GM23338 (cell line): Measurements from ENCODE around the gene TCERG1L. TPM values are rescaled to one million over a fixed set of nuclear protein-coding genes. Genes with fewer than 3 reads are reported as not detected.

ENCODE experiments used
- ATAC-seq: fragments of 200-7000 bp; cut with Tn5 transposase; 3 replicates; pipeline ENCODE4 v1.9.1; 2020
- DNase-seq: peaks from one replicate; pipeline ENCODE4 v3.0.0-alpha.2; 2015; ENCODE audit warnings: low spot score
- H2AFZ ChIP-seq: fragments of 200-600 bp; sonication (generic); 2 replicates; pipeline ENCODE4 v1.8.0; 2016; ENCODE audit warnings: antibody characterized with exemption, mild to moderate bottlenecking, moderate library complexity
- H3F3A ChIP-seq: fragments of 200-600 bp; sonication (generic); replicated peaks from 2 replicates; pipeline ENCODE4 v1.8.0; 2017; ENCODE audit warnings: antibody characterized with exemption, mixed run types, low read depth
- H3K27ac ChIP-seq: fragments of 200-600 bp; sonication (generic); 2 replicates; pipeline ENCODE4 v1.6.1; 2016; ENCODE audit warnings: low read depth
- H3K27me3 ChIP-seq: fragments of 200-600 bp; sonication (generic); 2 replicates; pipeline ENCODE4 v1.8.0; 2016; ENCODE audit warnings: mild to moderate bottlenecking, mixed run types, moderate library complexity; ENCODE audit not compliant: insufficient read depth
- H3K36me3 ChIP-seq: fragments of 200-600 bp; sonication (generic); 2 replicates; pipeline ENCODE4 v1.8.0; 2016; ENCODE audit warnings: mild to moderate bottlenecking; ENCODE audit not compliant: insufficient read depth
- H3K4me1 ChIP-seq: fragments of 200-600 bp; sonication (generic); 2 replicates; pipeline ENCODE4 v1.8.0; 2016; ENCODE audit warnings: mild to moderate bottlenecking, moderate library complexity; ENCODE audit not compliant: insufficient read depth
- H3K4me2 ChIP-seq: fragments of 200-600 bp; sonication (generic); 2 replicates; pipeline ENCODE4 v1.7.1; 2017; ENCODE audit warnings: mixed run types
- H3K4me3 ChIP-seq: fragments of 200-600 bp; sonication (generic); 2 replicates; pipeline ENCODE4 v1.6.1; 2016; ENCODE audit warnings: mixed run types
- H3K79me2 ChIP-seq: fragments of 200-600 bp; sonication (generic); replicated peaks from 2 replicates; pipeline ENCODE4 v1.8.0; 2017; ENCODE audit warnings: mild to moderate bottlenecking; ENCODE audit not compliant: insufficient read depth
- H3K9me2 ChIP-seq: fragments of 200-600 bp; sonication (generic); 2 replicates; pipeline ENCODE4 v1.8.0; 2017; ENCODE audit not compliant: insufficient read depth
- H4K20me1 ChIP-seq: fragments of 200-600 bp; sonication (generic); replicated peaks from 2 replicates; pipeline ENCODE4 v1.8.0; 2017; ENCODE audit warnings: mild to moderate bottlenecking; ENCODE audit not compliant: insufficient read depth
- H3K27ac Mint-ChIP-seq: 2 replicates; pipeline ENCODE4 v1.8.0; 2020; ENCODE audit warnings: inconsistent platforms, mild to moderate bottlenecking, moderate library complexity, mixed read lengths
- H3K27me3 Mint-ChIP-seq: 3 replicates; pipeline ENCODE4 v1.8.0; 2022; ENCODE audit warnings: low read depth, mild to moderate bottlenecking, moderate library complexity, mixed read lengths, inconsistent platforms; ENCODE audit not compliant: insufficient read depth, poor library complexity
- H3K36me3 Mint-ChIP-seq: 3 replicates; pipeline ENCODE4 v1.8.0; 2021; ENCODE audit warnings: low read depth, mild to moderate bottlenecking, inconsistent platforms, moderate library complexity, mixed read lengths
- H3K4me1 Mint-ChIP-seq: 3 replicates; pipeline ENCODE4 v1.8.0; 2020; ENCODE audit warnings: mild to moderate bottlenecking, inconsistent platforms, mixed read lengths
- H3K4me3 Mint-ChIP-seq: 3 replicates; pipeline ENCODE4 v1.8.0; 2021; ENCODE audit warnings: moderate library complexity, mild to moderate bottlenecking, inconsistent platforms, mixed read lengths
- H3K9me3 Mint-ChIP-seq: 3 replicates; pipeline ENCODE4 v1.8.0; 2020; ENCODE audit warnings: moderate library complexity, mild to moderate bottlenecking, inconsistent platforms, mixed read lengths
- CREB1 ChIP-seq: fragments of 250-450 bp; sonication (Bioruptor Pico); IDR thresholded peaks from 2 replicates; pipeline ENCODE4 v1.5.0; 2020; ENCODE audit warnings: low read depth, mild to moderate bottlenecking, moderate library complexity
- CTCF ChIP-seq, 2 experiments: fragments of 200-600 bp in 1 of 2; sonication (generic) in 1 of 2; conservative IDR thresholded peaks; 2 replicates each; pipeline versions ENCODE4 v1.5.1 to v1.6.1; 2016 to 2017; ENCODE audit warnings: antibody characterized with exemption in 2 of 2, low read depth in 2 of 2, mild to moderate bottlenecking in 2 of 2, moderate library complexity in 1 of 2
- ETS1 ChIP-seq: IDR thresholded peaks from 2 replicates; pipeline ENCODE4 v1.6.1; 2016; ENCODE audit warnings: antibody characterized with exemption
- EZH2 ChIP-seq: fragments of 200-600 bp; sonication (generic); IDR thresholded peaks from one replicate; pipeline ENCODE4 v1.8.0; 2017; ENCODE audit warnings: antibody characterized with exemption, mild to moderate bottlenecking, low read depth; ENCODE audit not compliant: unreplicated experiment
- EZH2phosphoT487 ChIP-seq: fragments of 200-600 bp; sonication (generic); IDR thresholded peaks from one replicate; pipeline ENCODE4 v1.8.1; 2018; ENCODE audit warnings: antibody characterized with exemption; ENCODE audit not compliant: unreplicated experiment
- JUNB ChIP-seq: IDR thresholded peaks from one replicate; pipeline ENCODE4 v1.6.1; 2016; ENCODE audit warnings: antibody characterized with exemption; ENCODE audit not compliant: unreplicated experiment
- NANOG ChIP-seq: IDR thresholded peaks from 2 replicates; pipeline ENCODE4 v1.6.1; 2016; ENCODE audit warnings: antibody characterized with exemption, borderline replicate concordance
- POLR2AphosphoS5 ChIP-seq: IDR thresholded peaks from 2 replicates; pipeline ENCODE4 v1.6.1; 2016; ENCODE audit warnings: antibody characterized with exemption, low read depth
- REST ChIP-seq: IDR thresholded peaks from one replicate; pipeline ENCODE4 v1.6.1; 2018; ENCODE audit warnings: antibody characterized with exemption; ENCODE audit not compliant: unreplicated experiment
- STAT1 ChIP-seq: IDR thresholded peaks from one replicate; pipeline ENCODE4 v1.6.1; 2016; ENCODE audit warnings: antibody characterized with exemption; ENCODE audit not compliant: unreplicated experiment
- ZNF114 ChIP-seq: fragments of 250-450 bp; sonication (Bioruptor Pico); IDR thresholded peaks from 2 replicates; pipeline ENCODE4 v1.5.0; 2020; ENCODE audit warnings: mild to moderate bottlenecking, moderate library complexity
- ZNF331 ChIP-seq: fragments of 250-450 bp; sonication (Bioruptor Pico); IDR thresholded peaks from 2 replicates; pipeline ENCODE4 v1.5.0; 2020; ENCODE audit warnings: low read depth, mild to moderate bottlenecking, moderate library complexity
- polyA plus RNA-seq: library from polyadenylated mRNA; unstranded; fragments of >200 nt; fragmentation: Nextera tagmentation; extraction: Ambion mirVana; gene quantifications from 2 replicates; pipeline ENCODE4 v1.2.1, GENCODE V29; 2016
- total RNA-seq: library from RNA; depleted of rRNA; stranded (reverse); fragments of >200 nt; shearing (Covaris generic); gene quantifications from 2 replicates; pipeline ENCODE4 v1.2.3, GENCODE V29; 2014
- TF ChIP-seq, protein P1 (sequence below): fragments of 250-450 bp; sonication (Bioruptor Pico); IDR thresholded peaks from 2 replicates; pipeline ENCODE4 v1.5.0; 2020; ENCODE audit warnings: mild to moderate bottlenecking, moderate library complexity

Gene TCERG1L
- total and polyA plus RNA-seq, 2 experiments from 2014 or later: 3.9 to 5.5 TPM

DNA sequence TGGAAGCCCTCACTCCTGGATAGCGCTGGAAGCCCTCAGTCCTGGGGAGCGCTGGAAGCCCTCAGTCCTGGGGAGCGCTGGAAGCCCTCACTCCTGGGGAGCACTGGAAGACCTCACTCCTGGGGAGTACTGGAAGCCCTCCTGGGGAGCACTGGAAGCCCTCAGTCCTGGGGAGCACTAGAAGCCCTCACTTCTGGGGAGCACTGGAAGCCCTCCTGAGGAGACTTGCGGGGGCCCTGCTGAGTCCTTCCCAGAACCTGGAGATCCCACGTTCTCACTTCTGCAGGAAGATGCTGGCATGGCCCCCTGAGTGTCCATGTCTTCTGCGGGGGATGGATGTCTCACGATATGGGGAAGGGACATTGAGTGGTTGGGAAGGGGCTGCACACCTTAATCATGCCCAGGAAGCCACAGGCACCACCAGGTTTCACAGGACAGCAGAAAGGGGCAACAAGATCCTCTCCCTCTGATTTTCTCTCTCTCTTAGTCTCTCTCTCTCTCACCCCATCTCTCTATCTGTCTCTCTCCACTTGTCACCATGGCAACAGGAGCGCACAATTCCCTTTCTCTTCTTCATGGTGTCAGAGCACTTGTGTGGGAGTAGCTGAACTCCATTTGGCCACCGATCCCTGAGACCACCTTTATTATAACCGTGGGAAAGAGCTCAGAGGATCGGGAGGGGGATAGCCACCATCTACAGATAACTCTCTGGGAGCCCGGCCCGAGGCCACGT lies 267.0 kb downstream of the TCERG1L start:
- no peak overlapping the region for H3K4me3 Mint-ChIP-seq
- Histone ChIP-seq H4K20me1 (no peaks in the 10 kb centered on the region), H3K36me3 (no peaks in the 10 kb centered on the region), H3K9me2 (0 out of 2 replicates have a peak, but pooled peaks cover 5% of the 10 kb centered on the region), H2AFZ (no peak overlapping the region), H3K4me1 (peaks cover 8% of the 10 kb centered on the region; the same call in 1 of the 2 replicates), H3F3A (peaks cover 8% of the 10 kb centered on the region; the same call in 1 of the 2 replicates), H3K27ac (no peak overlapping the region), H3K4me2 (no peak overlapping the region), H3K79me2 (no peaks in the 10 kb centered on the region), H3K27me3 (no peaks in the 10 kb centered on the region), H3K4me3 (no peak overlapping the region)
- ATAC-seq: no peak
- no peak overlapping the region for H3K27ac Mint-ChIP-seq
- peaks cover 21% of the 10 kb centered on the region for H3K4me1 Mint-ChIP-seq
- TF ChIP-seq ZNF114 (CRISPR knock-in tag) (no peak), REST (no peak), EZH2 (no peak), POLR2AphosphoS5 (no peak), EZH2phosphoT487 (no peak), JUNB (no peak), ETS1 (no peak), ZNF331 (CRISPR knock-in tag) (no peak), CTCF (conservative IDR thresholded peaks at IDR 0.05; ENCODE audit: low read depth in 2 of 2) (no peak), STAT1 (no peak), NANOG (no peak), CREB1 (CRISPR knock-in tag) (no peak)
- TF ChIP-seq, protein P1, sequence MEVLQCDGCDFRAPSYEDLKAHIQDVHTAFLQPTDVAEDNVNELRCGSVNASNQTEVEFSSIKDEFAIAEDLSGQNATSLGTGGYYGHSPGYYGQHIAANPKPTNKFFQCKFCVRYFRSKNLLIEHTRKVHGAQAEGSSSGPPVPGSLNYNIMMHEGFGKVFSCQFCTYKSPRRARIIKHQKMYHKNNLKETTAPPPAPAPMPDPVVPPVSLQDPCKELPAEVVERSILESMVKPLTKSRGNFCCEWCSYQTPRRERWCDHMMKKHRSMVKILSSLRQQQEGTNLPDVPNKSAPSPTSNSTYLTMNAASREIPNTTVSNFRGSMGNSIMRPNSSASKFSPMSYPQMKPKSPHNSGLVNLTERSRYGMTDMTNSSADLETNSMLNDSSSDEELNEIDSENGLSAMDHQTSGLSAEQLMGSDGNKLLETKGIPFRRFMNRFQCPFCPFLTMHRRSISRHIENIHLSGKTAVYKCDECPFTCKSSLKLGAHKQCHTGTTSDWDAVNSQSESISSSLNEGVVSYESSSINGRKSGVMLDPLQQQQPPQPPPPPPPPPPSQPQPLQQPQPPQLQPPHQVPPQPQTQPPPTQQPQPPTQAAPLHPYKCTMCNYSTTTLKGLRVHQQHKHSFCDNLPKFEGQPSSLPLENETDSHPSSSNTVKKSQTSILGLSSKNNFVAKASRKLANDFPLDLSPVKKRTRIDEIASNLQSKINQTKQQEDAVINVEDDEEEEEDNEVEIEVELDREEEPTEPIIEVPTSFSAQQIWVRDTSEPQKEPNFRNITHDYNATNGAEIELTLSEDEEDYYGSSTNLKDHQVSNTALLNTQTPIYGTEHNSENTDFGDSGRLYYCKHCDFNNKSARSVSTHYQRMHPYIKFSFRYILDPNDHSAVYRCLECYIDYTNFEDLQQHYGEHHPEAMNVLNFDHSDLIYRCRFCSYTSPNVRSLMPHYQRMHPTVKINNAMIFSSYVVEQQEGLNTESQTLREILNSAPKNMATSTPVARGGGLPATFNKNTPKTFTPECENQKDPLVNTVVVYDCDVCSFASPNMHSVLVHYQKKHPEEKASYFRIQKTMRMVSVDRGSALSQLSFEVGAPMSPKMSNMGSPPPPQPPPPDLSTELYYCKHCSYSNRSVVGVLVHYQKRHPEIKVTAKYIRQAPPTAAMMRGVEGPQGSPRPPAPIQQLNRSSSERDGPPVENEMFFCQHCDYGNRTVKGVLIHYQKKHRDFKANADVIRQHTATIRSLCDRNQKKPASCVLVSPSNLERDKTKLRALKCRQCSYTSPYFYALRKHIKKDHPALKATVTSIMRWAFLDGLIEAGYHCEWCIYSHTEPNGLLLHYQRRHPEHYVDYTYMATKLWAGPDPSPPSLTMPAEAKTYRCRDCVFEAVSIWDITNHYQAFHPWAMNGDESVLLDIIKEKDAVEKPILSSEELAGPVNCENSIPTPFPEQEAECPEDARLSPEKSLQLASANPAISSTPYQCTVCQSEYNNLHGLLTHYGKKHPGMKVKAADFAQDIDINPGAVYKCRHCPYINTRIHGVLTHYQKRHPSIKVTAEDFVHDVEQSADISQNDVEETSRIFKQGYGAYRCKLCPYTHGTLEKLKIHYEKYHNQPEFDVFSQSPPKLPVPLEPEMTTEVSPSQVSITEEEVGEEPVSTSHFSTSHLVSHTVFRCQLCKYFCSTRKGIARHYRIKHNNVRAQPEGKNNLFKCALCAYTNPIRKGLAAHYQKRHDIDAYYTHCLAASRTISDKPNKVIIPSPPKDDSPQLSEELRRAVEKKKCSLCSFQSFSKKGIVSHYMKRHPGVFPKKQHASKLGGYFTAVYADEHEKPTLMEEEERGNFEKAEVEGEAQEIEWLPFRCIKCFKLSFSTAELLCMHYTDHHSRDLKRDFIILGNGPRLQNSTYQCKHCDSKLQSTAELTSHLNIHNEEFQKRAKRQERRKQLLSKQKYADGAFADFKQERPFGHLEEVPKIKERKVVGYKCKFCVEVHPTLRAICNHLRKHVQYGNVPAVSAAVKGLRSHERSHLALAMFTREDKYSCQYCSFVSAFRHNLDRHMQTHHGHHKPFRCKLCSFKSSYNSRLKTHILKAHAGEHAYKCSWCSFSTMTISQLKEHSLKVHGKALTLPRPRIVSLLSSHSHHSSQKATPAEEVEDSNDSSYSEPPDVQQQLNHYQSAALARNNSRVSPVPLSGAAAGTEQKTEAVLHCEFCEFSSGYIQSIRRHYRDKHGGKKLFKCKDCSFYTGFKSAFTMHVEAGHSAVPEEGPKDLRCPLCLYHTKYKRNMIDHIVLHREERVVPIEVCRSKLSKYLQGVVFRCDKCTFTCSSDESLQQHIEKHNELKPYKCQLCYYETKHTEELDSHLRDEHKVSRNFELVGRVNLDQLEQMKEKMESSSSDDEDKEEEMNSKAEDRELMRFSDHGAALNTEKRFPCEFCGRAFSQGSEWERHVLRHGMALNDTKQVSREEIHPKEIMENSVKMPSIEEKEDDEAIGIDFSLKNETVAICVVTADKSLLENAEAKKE (CRISPR knock-in tag): no peak
- no peak for DNase-seq
- peaks cover 53% of the 10 kb centered on the region for H3K36me3 Mint-ChIP-seq
- peaks cover 81% of the 10 kb centered on the region for H3K9me3 Mint-ChIP-seq
- peaks cover 9% of the 10 kb centered on the region for H3K27me3 Mint-ChIP-seq
